Omental fat pad (tissue), 4 donors: ENCODE measurements around the gene GATD1. TPM values are rescaled to one million over a fixed set of nuclear protein-coding genes. Genes with fewer than 3 reads are reported as not detected.

Experiments
- ATAC-seq: fragments of 150-250 bp; one replicate; pipeline ENCODE4 v1.9.1; 2016; ENCODE audit warnings: mild to moderate bottlenecking, moderate library complexity; ENCODE audit not compliant: low FRiP score
- DNase-seq: peaks from one replicate; pipeline ENCODE4 v3.0.0-alpha.2; 2019; ENCODE audit warnings: low spot score
- total RNA-seq, 4 donors: library from RNA; depleted of rRNA; stranded (reverse); fragments of >200 nt; gene quantifications; one replicate each; pipeline ENCODE4 v1.1.0, GENCODE V29; 2016
- TF ChIP-seq, protein P1 (sequence below), 3 donors: fragments of 450-650 bp; IDR thresholded peaks; one replicate each; pipeline ENCODE4 v1.5.1; 2016 to 2017; ENCODE audit warnings: antibody characterized with exemption in 3 of 3, mild to moderate bottlenecking in 3 of 3, moderate library complexity in 2 of 3

GATD1 gene
- total RNA-seq, 4 donors from 2014 or later, result 12.5 to 19.8 (median 15.1) TPM

DNA sequence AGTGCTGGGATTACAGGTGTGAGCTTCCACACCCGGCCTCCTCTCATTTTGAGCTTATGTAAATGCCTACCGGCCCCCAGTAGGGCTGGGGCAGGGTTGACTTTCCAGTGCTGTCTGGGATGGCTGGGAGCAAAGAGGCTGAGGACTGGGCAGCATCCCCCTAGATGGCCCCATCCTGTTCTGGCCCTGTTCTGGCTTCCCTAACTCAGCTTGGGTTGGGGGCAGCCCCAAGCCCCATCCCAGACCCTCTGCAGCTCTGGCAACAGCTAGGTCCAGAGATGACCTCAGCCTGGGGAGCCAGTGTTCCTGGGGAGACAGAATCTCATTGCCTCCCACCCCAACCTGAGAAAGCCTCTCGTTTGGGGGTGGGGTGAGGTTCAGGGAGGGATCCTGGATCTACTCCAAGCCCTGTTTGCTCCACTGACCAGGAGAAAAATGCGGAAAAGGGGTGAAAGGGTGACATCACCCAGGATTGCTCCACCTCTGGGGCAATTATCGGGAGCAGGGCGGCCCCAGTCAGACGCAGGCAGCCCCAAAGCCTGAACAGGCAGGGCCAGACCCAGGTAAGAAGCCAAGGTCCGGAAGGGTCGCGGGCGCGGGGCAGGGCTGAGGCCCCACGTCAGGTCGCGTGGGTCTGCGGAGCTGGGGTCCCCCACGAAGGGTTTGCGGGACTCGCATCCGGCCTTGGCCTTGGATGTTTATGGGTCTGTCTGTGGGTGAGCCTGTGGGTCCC is 41.3 kb upstream of the GATD1 start, which contains the start of gene PNPLA2:
Gene PNPLA2 (plus strand): TSS at position 519 of the 733 bp plus-strand sequence. CDS start 805 bp downstream, outside the sequence.
- ATAC-seq (peak; percentile 33), DNase-seq (no peak)
- TF ChIP-seq, protein P1, sequence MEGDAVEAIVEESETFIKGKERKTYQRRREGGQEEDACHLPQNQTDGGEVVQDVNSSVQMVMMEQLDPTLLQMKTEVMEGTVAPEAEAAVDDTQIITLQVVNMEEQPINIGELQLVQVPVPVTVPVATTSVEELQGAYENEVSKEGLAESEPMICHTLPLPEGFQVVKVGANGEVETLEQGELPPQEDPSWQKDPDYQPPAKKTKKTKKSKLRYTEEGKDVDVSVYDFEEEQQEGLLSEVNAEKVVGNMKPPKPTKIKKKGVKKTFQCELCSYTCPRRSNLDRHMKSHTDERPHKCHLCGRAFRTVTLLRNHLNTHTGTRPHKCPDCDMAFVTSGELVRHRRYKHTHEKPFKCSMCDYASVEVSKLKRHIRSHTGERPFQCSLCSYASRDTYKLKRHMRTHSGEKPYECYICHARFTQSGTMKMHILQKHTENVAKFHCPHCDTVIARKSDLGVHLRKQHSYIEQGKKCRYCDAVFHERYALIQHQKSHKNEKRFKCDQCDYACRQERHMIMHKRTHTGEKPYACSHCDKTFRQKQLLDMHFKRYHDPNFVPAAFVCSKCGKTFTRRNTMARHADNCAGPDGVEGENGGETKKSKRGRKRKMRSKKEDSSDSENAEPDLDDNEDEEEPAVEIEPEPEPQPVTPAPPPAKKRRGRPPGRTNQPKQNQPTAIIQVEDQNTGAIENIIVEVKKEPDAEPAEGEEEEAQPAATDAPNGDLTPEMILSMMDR (IDR thresholded peaks at IDR 0.05), result no peak

DNA sequence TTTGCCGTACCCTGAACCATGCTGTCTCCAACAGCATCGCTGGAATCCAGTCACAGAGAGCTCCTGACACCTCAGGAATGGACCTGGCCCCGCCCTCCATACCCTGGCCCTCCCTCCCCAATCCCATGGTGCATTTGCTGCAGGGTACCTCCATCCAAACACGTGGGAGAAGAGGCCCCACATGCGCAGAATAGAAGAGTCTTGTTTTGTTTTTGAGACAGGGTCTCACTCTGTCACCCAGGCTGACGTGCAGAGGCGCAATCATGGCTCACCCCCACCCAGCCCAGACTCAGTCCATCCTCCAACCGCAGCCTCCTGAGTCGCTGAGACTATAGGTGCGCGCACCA is 39.1 kb upstream of the GATD1 start:
- TF ChIP-seq, protein P1 (IDR thresholded peaks at IDR 0.05), result no peak
- no peak for DNase-seq
- ATAC-seq, result no peak

DNA sequence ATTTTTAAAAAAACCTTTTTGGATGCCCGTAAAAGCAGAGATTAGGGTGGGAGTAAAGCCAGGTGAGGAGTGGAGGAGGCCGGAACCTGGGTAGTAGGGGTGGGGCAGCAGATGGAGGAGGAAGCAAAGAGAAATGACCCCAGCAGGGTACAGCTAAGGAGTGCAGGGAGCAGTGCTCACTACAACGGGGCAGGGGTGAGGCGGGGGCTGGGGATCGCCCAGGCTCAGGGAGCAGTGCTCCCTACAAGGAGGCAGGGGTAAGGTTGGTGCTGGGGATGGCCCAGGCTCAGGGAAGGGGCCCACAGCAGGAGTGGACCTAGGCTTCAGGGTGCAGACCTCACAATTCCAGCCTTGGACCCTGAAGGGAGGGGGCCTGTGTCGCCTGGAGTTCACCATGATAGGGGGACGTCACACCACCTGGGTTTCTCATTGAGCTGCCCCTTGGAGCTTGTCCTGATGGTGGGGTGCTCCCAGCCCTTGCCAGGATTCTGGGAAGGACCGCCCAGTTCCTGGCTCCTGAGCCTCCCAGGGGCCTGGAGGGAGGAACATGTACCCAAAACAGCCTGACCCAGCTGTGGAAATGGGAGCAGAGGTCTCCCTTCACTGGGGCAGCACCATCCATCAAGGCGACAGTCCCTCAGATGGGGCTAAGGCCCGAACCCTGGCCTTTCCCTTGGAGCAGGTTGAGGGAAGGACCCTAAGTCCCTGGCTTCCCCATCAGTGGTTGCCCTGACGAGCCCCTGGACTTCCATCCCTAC is 38.6 kb upstream of the GATD1 start:
- ATAC-seq (no peak), DNase-seq (no peak)
- TF ChIP-seq, protein P1 (IDR thresholded peaks at IDR 0.05), result no peak

DNA sequence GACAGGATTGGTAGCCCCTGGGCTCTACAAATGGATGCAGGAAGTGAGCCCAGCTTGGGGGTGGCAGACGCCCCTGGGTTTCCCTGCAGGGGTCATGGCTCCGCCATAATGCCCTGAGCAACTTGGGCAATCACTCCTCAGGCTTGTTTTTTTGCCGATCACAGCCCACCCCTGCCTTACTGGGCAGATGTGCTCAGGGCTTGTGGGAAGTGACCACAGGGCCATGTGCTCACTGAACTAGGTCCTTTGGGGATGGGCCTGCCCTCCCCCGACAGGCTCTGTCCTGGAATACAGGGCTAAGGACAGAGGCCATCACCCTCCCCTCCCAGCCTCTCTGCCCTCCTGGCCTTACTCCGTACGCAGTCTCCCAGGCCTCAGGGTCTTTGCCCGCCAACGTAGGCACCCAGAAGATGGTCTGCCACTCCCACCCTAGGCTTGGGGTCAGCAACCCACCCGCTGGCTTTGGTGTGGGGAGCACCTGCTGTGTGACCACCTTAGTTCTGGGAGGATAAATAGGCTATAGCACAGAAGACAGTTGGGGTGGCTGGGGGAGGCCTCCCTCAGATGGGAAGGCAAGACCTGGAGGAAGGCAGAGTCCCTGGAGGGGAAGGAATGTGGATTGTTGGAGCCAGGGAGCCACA is 36.3 kb upstream of the GATD1 start:
- ATAC-seq, result no peak
- TF ChIP-seq, protein P1 (IDR thresholded peaks at IDR 0.05), result no peak
- no peak for DNase-seq

DNA sequence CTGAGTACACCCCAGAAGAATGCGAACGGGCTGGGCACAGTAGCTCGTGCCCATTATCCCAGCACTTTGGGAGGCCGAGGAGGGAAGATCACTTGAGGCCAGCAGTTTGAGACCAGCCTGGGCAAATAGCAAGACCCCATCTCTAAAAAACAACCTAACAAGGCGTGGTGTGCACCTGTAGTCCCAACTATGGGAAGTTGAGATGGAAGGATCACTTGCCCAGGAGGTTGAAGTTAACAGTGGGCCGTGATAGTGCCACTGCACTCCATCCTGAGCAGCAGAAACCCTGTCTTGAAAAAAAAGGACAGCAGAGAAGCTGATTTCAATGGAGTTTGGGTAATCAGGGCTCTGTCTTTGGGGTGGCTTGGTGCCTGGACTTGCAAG is 35.8 kb upstream of the GATD1 start:
- TF ChIP-seq, protein P1 (IDR thresholded peaks at IDR 0.05), result no peak
- DNase-seq, result no peak
- ATAC-seq, result no peak

DNA sequence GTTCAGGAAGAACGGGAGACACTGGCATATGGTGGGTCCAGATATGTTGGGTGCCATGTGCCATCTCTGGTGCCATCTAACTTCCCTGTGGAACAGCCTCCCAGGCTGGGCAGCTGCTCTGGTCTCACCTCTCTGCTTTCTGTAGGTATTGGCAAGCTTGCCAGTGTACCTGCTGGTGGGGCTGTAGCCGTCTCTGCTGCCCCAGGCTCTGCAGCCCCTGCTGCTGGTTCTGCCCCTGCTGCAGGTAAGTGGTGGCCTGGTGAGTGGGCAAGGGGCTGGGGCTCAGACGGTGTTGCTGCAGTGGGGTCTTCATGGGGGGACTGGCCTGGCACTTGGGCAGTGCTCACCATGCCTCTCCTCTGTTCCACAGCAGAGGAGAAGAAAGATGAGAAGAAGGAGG is 35.1 kb upstream of the GATD1 start:
- ATAC-seq (no peak), DNase-seq (no peak)
- TF ChIP-seq, protein P1 (IDR thresholded peaks at IDR 0.05), result no peak
